Endothelial cell of umbilical vein (primary cell): Measurements from ENCODE around the gene TEC.

Experiments
- EZH2 ChIP-seq: IDR thresholded peaks from 2 replicates; pipeline ENCODE4 v1.6.1; 2012; ENCODE audit warnings: borderline replicate concordance, low read depth, mild to moderate bottlenecking, moderate library complexity, low read length, inconsistent platforms; ENCODE audit not compliant: severe bottlenecking
- GATA2 ChIP-seq: IDR thresholded peaks from 2 replicates; pipeline ENCODE4 v1.7.0; 2011; ENCODE audit warnings: low read depth, mild to moderate bottlenecking, moderate library complexity, mixed read lengths, low read length; ENCODE audit not compliant: insufficient read length, insufficient read depth
- JUN ChIP-seq: IDR thresholded peaks from 2 replicates; pipeline ENCODE4 v1.6.1; 2011; ENCODE audit warnings: borderline replicate concordance, low read depth; ENCODE audit not compliant: insufficient read length, insufficient read depth
- MYC ChIP-seq: IDR thresholded peaks from one replicate; pipeline ENCODE4 v1.6.1; 2011; ENCODE audit warnings: mild to moderate bottlenecking, low read depth, low read length
- POLR2A ChIP-seq: IDR thresholded peaks from 2 replicates; pipeline ENCODE4 v1.6.1; 2012; ENCODE audit warnings: low read depth, mild to moderate bottlenecking, control low read depth, low read length
- TF ChIP-seq, protein P1 (sequence below), 2 donors: IDR thresholded peaks; 1 replicate in 1 of 2; 2 replicates in 1 of 2; pipeline ENCODE4 v1.5.1; 2011; ENCODE audit warnings: low read length in 2 of 2, mild to moderate bottlenecking in 2 of 2, moderate library complexity in 2 of 2, control low read depth in 1 of 2, inconsistent platforms in 1 of 2, low read depth in 1 of 2; ENCODE audit not compliant: insufficient read depth in 1 of 2; ENCODE audit errors: extremely low read depth in 1 of 2

DNA sequence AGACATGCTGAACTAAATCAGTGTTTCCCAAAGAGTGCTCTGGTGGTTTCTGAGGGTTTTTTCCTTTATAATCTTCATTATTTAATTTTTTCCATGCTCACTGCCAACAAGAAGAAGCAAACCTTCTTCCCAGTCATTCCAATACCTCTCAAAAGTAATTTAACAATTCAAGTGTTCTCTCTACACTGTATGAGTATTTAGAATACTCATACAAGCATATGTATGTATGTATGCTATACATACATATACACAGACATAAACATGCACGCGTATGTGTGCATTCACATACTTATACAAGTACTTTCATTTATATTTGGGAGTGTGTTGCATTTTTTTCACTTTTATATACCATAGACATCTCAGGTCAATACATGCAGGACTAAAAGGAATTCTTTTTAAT, 81.2 kb downstream of the TEC start:
- TF ChIP-seq, protein P1, sequence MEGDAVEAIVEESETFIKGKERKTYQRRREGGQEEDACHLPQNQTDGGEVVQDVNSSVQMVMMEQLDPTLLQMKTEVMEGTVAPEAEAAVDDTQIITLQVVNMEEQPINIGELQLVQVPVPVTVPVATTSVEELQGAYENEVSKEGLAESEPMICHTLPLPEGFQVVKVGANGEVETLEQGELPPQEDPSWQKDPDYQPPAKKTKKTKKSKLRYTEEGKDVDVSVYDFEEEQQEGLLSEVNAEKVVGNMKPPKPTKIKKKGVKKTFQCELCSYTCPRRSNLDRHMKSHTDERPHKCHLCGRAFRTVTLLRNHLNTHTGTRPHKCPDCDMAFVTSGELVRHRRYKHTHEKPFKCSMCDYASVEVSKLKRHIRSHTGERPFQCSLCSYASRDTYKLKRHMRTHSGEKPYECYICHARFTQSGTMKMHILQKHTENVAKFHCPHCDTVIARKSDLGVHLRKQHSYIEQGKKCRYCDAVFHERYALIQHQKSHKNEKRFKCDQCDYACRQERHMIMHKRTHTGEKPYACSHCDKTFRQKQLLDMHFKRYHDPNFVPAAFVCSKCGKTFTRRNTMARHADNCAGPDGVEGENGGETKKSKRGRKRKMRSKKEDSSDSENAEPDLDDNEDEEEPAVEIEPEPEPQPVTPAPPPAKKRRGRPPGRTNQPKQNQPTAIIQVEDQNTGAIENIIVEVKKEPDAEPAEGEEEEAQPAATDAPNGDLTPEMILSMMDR (IDR thresholded peaks at IDR 0.05; ENCODE audit: extremely low read depth in 1 of 2, insufficient read depth in 1 of 2, low read depth in 1 of 2, low read length in 2 of 2): no peak
- no peak for TF ChIP-seq EZH2
- no peak for TF ChIP-seq POLR2A
- TF ChIP-seq GATA2: no peak
- no peak for TF ChIP-seq JUN
- TF ChIP-seq MYC: no peak
